NCI-H146 treated with DMSO at 0.1 percent for 48 hours (cell line): ENCODE measurements around the gene CHM.
"Not testable (repeated sequence)": the region's sequence is repeated elsewhere in the genome, so short reads cannot be mapped to it uniquely, and the experiment has no call there.

ENCODE experiments used
- DNase-seq: peaks from one replicate; lab custom pipeline; 2025; ENCODE audit not compliant: unreplicated experiment; lab: John Stamatoyannopoulos, UW

The CHM gene

DNA sequence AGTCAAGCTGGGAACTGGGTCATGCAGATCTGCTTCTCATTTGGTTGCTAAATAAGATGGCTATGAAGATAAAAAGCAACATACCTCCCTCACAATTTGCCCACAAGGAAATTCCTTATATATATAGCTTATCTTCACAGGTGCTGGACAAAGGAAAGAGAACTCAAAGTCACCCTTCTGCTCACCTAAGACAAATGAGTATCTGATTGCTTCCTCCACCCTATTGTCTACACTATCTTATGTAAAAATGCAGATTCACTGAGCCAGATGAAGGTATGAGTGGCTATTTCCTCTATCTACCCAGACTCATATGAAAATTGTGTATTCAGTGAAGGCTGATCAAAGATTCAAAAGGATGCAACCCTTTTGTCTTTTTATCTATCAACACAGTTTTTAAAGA, 50.8 kb downstream of the CHM start:
- DNase-seq = no peak

DNA sequence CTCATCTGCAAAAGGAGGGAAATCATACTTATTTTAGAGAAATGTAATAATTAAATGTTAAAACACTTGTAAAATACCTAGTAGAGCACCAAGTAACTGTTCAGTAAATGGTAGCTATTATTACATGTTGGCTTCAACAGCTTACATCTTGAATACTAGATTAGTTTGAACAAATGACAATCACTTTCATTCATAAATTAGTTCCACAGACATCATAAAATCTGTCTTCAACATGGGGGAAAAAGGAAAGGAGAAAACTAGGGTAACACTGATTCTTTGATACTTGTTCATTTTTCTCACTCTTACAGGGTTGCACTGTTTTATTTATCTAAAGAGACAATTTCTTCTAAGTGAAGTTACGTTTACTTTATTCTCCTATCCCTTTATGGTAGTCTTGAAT, 51.7 kb downstream of the CHM start:
- no peak for DNase-seq

DNA sequence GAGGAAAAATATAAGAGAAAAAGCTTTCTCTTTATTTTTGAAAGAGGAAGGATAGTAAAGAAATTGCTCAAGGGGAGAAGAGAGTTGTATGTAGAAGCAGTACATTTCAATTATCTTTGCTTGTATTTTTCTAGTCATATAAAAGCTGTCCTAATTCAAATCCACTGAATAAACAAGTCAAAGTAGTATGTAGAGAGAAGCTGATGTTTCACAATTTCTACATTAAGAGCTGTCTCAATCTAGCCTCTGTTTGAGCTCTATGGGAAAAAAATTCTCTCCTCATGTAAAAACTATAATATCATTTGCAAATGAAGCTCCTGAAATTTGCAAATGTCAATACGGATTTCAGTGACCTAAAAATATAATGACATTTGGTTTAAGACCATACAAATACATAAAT, 52.6 kb downstream of the CHM start:
- no peak for DNase-seq

DNA sequence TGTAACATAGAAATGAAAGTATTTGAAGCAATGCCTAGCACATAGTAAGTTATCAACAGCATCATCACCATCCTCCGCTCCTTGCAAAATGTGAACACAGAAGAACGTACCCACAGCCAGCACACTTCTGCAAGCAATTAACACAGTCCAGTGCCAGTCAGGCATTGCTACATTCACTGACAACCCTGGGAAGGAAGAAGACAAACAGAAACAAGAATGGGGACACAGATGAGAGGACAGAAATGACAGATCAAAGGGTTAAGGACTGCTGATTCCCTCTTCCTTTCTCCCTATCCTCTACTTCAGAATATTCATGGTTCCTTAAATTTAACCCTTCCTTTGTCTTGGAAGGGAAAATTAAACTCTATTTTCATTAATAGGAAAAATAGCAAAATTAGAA, 53.1 kb downstream of the CHM start:
- no peak for DNase-seq

DNA sequence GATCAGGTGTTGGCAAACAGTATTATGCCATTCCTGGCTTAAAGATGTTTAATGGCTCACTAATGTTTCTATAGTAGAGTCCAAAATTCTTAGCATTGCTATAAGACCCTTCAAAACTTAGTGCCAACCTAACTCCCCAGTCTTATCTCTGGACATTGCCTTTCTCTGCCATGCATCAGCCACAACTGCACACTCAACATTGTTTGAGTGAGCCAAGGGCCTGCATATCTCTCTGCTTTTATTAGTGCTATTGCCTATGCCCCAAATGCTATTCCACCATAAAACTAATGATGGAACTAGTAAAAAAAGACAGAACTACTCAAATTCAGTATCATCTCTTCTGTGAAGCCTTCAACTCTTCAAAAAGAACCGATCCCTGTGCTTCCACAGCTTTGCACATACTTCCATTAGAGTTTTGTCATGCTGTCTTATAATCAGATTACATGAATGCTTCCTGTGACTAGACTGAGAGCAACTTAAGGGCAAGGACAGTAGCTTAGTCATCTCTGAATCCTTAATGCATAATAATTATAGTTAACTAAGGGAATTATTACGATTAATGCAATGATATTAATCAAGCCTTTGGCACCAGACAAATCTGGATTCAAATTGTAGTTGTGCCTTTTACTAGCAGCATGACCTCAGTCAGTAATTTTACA, 53.7 kb downstream of the CHM start:
- DNase-seq = no peak

DNA sequence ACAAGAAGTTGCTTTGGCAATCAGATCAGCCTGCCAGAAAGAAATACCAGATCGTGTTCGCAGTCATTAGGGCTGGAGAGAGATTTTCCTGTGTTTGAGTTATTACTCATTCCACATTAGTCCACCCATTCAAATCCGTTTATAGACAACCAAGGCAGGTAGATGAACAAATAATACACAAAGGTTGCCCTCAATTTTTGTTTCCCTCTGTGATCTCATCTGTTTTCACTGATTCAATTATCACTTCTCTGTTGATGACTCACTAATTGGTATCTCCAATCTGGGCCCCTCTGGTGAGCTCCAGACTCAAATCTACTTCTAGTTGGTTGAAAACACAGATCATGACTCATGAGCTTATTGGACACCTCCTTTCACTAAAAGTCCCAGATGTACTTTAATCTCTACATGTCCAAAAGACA, 54.5 kb downstream of the CHM start:
- peak; percentile 75 for DNase-seq

DNA sequence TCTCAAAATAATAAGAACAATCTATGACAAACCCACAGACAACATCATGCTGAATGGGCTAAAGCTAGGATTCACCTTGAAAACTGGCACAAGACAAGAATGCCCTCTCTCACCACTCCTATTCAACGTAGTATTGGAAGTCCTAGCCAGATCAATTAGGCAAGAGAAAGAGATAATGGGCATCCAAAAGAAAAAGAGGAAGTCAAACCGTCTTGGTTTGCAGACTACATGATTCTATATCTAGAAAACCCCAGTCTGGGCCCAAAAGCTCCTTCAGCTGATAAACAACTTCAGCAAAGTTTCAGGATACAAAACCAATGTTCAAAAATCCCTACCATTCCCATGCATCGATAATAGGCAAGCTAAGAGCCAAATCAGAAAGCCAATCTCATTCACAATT, 59.0 kb downstream of the CHM start:
- no peak for DNase-seq

DNA sequence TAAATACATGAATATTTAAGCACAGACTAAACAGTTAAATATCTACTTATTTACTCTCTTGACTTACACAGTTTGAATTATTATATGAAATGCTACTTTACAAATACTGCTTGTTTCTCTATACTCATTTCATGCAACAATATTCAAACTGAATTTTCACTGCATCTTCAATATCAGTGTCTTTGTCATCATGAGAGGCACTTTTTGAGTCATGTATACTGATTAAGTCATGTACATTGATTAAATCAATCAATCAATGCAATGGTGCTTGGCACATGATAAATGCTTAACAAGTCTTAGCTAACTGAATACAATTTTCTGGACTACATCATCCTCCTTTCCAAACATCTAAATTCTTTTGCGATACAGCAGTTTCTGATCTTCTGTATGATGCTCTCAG, 67.1 kb downstream of the CHM start:
- no peak for DNase-seq

DNA sequence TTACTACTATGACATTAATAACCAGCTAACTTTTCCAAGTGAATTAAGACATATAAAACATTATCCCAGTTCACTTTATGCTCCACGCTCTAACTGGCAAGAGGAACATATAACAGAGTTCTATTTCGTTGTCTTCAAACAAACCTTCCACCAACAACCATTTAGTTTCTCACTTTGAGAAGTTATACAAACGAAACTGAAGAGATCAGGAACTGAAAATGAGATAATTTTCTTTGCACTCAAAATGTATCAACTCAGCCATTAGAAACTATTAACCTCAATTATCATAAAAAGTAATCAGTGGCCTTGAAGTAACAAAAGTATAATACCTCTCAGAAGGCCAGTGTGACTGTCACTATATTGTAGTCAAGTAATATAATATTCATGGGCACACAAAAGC, 70.1 kb downstream of the CHM start:
- no peak for DNase-seq

DNA sequence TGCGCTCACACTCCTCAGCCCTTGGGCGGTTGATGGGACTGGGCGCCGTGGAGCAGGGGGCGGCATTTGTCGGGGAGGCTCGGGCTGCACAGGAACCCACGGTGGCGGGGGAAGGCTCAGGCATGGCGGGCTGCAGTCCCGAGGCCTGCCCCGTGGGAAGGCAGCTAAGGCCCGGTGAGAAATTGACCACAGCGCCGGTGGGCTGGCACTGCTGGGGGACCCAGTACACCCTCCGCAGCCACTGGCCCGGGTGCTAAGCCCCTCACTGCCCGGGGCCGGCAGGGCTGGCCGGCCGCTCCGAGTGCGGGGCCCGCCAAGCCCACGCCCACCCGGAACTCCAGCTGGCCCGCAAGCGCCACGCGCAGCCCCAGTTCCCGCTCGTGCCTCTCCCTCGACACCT, 75.0 kb downstream of the CHM start:
- not testable (repeated sequence) for DNase-seq

DNA sequence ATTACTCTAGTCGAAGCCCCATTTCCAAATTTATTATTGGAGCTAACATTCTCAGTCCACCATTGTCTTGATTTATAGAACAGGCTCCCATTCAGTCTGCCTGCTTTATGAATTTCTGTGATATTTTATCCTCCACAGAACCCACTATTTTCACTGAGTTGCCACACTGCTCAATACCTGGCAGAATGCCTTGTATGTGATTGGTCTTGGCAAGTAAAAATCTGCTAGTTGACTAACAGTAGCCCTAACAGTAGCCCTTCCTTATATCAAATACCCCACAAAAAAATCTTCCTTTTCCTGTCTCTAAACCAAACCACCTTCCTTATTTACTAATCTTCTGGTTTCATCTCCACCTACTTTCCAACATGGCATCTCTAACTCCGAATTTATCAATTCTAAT, 82.6 kb downstream of the CHM start:
- no peak for DNase-seq

DNA sequence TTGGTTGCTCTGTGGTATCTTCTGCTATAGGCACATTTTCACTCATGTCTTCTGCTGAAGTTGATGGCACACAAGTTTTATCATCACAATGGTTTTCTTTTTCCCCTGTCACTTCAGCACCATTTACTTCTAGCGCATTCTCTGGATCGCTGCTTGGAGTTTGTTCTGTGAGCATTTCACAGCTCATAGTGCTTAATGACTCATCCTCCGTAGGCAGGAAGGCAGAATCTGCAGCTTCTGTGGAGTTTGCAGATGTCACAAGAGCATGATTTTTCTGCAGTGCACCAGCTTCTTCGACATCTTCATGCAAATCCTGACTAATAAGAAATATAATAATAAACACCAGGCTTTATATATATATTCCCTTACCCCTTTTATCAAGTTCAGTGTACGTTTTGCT, 83.6 kb downstream of the CHM start:
- DNase-seq = no peak

DNA sequence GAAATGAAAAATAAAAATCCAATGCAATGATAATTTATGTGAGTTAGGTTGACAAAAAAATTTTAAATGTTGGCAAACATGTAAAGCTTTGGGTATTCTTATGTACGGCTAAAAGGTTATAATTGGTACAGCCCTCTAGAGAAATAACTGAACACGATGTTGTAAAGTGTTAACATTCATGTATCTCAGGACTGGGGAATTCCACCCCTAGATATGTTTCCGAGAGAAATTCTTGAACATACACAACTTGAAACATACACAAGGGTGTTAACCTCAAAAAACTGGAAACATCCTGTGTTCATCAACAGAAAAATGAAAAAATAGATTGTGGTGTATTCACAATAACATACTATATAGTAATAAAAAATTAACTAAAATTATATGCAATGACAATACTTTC, 91.8 kb downstream of the CHM start:
- no peak for DNase-seq

DNA sequence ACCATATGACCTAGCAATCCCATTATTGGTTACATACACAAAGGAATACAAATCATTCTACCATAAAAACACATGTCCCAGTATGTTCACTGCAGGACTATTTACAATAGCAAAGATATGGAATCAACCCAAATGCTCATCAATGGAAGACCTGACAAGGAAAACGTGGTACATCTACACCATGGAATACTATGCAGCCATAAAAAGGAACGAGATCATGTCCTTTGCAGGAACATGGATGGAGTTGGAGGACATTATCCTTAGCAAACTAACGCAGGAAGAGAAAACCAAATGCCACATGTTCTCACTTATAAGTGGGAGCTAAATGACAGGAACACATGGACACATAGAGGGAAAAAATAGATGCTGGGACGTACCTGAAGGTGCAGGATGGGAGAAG, 102.6 kb downstream of the CHM start:
- DNase-seq = not testable (repeated sequence)

DNA sequence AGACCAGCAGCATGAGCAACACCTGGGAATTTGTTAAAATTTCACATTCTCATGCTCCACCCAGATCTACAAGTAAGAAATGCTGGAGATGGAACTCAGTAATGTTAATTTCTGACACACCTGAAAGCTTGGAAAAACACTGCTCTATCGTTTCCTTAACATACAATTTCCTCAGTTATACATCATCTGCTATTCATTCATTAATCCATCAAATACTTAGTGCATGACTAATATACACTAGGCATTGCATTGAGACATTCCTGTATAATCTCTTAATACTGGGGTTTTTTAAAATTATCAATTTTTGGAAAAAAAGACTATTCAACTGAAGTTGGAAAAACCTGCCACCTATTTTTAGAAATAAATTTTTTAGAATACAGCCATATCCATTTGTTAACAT, 106.1 kb downstream of the CHM start:
- no peak for DNase-seq

DNA sequence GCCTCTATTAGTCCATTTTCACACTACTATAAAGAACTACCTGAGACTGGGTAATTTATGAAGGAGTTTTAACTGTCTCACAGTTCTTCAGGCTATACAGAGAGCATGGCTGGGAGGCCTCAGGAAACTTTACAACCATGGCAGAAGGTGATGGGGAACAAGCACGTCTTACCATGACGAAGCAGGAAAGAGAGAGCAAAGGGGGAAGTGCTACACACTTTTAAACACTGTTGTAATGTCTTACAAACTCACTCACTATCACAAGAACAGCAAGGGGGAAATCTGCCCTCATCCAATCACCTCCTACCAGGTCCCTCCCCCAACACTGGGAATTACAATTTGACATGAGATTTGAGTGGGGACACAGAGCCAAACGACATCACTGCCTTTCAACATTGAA, 107.4 kb downstream of the CHM start:
- DNase-seq = not testable (repeated sequence)

DNA sequence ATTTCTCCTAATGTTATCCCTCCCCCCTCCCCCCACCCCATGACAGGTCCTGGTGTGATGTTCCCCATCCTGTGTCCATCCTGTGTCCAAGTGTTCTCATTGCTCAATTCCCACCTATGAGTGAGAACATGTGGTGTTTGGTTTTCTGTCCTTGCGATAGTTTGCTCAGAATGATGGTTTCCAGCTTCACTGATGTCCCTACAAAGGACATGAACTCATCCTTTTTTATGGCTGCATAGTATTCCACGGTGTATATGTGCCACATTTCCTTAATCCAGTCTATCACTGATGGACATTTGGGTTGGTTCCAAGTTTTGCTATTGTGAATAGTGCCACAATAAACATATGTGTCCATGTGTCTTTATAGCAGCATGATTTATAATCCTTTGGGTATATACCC, 113.0 kb downstream of the CHM start:
- DNase-seq = not testable (repeated sequence)

DNA sequence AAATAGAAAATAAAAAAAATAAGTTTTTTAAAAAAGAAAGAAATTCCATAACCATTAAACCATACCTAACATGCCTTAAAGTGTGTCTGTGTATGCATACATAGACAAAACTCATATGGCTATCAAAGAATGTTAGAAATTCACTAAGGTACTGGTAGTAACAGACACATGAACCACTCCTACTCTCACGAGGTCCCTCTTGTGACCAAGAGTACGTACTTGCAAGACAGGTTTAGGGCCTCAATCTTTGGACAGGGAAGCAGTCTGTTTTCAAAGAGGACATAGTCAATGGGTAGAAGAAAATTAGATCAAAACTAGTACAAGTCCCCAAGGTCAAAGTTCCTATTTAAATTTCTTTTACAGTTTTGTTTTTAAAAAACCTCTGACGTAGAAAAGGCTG, 117.3 kb downstream of the CHM start:
- DNase-seq = no peak

DNA sequence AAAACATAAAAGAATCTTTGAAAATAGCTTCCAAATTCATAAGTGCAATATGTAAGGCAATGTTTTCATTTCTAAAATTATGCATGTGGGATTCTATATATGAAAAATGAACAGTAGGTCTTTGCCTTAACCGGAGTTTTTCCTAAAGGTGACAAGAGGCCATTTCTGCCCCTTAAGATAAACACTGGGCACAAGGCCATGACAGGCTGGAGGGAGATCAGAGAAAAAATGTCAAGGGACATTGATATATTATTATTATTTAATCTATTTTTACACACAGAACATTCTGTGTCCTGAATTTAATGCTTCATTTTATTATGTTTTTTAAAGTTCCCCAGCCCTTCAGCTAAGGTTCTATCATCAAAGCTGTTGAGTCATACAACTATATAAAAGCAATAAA, 118.8 kb downstream of the CHM start:
- DNase-seq = no peak

DNA sequence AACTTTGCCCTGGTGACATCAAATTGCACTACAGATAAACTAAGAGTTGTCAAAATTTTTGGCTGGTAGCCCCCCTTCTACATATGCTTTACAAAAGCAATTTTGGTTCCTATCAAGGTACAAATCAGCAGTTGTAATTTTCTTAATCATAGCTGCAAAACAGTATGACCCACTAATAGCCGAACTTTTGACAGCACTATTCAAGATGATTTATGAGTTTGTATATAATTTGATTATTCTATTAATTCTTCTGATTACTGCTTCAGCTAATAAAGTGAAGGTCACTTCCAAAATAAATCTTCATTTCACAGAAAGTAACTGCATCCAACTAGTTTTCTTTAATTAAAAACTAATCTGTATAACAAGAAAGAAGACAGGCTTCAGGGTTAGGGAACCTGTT, 119.6 kb downstream of the CHM start:
- DNase-seq = no peak

DNA sequence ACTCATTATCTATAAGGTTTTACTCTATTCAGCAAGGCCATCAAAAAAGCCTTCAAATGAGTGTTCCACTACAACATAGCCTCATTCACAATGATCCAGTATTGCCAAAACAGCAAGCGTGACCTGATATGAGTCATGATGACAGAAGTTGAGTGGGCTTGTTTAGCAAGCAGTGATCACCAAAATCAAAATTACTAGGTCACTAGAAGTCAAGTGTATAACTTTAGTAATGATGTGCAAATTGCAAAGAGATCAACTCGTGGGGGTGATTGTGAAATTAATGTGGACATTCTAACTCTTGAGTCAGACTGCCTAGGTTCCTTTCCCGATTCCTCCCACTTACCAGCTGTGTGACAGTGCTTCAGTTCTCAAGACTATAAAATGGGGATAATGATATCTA, 124.5 kb downstream of the CHM start:
- no peak for DNase-seq

DNA sequence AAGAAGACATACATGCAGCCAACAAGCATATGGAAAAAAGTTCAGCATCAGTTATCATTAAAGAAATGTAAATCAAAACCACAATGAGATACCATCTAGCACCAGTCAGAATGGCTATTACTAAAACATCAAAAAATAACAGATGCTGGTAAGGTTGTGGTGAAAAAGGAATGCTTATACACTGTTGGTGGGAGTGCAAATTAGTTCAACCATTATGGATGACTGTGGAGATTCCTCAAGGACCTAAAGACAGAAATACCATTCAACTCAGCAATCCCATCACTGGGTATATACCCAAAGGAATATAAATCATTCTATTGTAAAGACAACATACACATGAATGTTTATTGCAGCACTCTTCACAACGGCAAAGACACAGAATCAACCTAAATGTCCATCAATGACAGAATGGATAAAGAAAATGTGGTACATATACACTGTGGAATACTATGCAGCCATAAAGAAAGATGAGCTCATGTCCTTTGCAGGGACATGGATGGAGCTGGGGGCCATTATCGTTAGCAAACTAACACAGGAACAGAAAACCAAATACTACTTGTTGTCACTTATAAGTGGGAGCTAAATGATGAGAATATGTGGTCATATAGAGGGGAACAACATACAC, 130.6 kb downstream of the CHM start:
- not testable (repeated sequence) for DNase-seq

DNA sequence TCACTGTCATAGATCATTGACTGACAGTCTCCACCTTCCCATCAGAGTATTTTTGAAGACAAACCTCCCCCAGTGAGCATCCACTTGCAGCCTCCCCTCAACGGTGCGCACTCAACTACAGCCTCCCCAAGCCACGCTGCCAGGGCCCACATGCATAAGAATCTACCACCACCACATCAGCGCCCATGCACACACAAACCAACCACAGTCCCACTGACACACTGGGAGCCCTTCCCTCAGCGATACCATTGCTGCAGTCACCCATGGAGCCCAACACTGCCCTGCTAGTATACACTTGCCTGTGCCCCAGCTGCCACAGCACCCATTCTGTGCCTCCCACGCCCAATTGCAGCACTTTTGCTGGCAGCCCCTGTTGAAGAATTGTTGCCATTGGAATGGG, 132.9 kb downstream of the CHM start:
- no peak for DNase-seq
